Activated CD4-positive, alpha-beta T cell treated with anti-CD3 and anti-CD28 coated beads for 48 hours (primary cell): Measurements from ENCODE around the gene EGLN2.
A peak's percentile ranks its signal among the peaks of the same experiment; 100 is the strongest.
"Not testable (repeated sequence)": the region's sequence is repeated elsewhere in the genome, so short reads cannot be mapped to it uniquely, and the experiment has no call there.

ENCODE experiments used
- DNase-seq: peaks from one replicate; pipeline ENCODE4 v3.0.0-alpha.2; 2020

The EGLN2 gene

DNA sequence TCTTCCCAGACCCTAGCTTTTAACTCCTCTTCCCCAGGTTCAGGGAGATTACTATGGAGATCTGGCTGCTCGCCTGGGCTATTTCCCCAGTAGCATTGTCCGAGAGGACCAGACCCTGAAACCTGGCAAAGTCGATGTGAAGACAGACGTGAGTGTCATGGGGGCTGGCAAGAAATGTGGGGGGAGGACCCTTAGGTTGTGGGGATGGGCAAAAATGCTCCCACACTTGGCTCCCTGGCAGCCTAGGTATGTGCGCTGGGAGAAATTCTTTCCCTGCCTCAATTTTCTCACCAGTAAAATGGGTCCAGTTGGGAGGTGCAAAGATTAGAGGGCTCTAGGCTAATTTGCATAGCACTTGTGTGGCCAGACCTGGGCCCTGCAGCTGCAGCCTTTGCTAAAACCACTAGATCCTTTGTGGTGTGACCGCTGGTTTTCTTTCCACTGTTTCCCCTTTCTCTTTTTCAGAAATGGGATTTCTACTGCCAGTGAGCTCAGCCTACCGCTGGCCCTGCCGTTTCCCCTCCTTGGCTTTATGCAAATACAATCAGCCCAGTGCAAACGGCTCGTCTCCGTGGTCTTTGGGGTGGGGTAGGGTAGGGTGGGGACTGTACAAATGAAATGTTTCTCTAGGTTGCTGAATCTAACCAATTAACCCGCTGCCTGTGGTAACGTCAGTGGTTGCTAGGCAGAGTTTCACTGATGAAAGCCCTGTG, 21.9 kb upstream of the EGLN2 start:
- peak; percentile 91 for DNase-seq

- no peak for DNase-seq
Measured at GRCh38 chr19:40777645-40777936, 21.4 kb upstream of the EGLN2 start.

- DNase-seq, result peak; percentile 100
Measured at GRCh38 chr19:40777937-40778705, 20.9 kb upstream of the EGLN2 start, which contains the start of gene RAB4B. Gene RAB4B (plus strand): TSS chr19:40778247. CDS start chr19:40778376, 129 bp downstream.

GRCh38 chr19:40778706-40779284, 20.2 kb upstream of the EGLN2 start:
- no peak for DNase-seq

DNA sequence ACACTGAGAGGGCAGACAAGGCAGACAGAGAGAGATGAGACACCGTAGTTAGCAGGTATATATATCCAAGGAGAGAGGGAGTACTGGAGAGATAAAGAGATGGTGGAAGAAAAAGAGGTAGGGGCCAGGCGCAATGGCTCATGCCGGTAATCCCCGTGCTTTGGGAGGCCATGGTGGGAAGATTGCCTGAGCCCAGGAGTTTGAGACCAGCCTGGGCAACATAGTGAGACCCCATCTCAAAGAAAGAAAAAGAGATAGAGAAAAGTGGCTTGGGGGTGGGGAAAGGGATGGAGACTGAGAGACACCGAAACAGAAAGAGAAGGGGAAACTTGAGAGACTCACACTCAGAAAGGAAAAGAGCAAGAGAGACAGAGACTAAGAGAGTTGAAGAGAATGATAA, 18.4 kb upstream of the EGLN2 start:
- DNase-seq, result no peak

DNA sequence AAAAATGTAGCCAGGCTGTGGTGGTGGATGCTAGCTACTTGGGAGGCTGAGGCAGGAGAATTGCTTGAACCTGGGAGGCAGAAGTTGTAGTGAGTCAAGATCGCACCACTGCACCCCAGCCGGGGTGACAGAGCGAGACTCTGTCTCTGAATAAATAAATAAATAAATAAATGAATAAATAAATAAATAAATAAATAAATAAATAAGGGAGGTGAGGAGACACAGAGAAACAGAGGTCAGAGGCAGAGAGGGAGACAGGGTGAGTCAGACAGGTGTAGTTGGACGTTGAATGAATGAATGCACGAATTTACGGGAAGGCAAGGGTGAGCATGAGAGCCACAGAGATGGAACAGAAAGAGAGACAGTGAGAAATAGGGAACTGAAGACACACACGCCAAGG, 17.9 kb upstream of the EGLN2 start:
- no peak for DNase-seq

- no peak for DNase-seq
Measured at GRCh38 chr19:40783711-40784110, 15.3 kb upstream of the EGLN2 start.

GRCh38 chr19:40784146-40784545, 14.8 kb upstream of the EGLN2 start:
- DNase-seq, result not testable (repeated sequence)

GRCh38 chr19:40785526-40785925, 13.5 kb upstream of the EGLN2 start:
- no peak for DNase-seq

- no peak for DNase-seq
Measured at GRCh38 chr19:40786060-40787037, 12.6 kb upstream of the EGLN2 start.

- no peak for DNase-seq
Measured at GRCh38 chr19:40791349-40791748, 7.6 kb upstream of the EGLN2 start.

- DNase-seq, result no peak
Measured at GRCh38 chr19:40791996-40792395, 7.0 kb upstream of the EGLN2 start.

GRCh38 chr19:40797166-40797962, 1.6 kb upstream of the EGLN2 start:
- DNase-seq, result no peak

- peak; percentile 78 for DNase-seq
Measured at GRCh38 chr19:40797963-40798682, 868 bp upstream of the EGLN2 start.

- DNase-seq, result peak; percentile 40
Measured at GRCh38 chr19:40799558-40800338, 757 bp downstream of the EGLN2 start.

DNA sequence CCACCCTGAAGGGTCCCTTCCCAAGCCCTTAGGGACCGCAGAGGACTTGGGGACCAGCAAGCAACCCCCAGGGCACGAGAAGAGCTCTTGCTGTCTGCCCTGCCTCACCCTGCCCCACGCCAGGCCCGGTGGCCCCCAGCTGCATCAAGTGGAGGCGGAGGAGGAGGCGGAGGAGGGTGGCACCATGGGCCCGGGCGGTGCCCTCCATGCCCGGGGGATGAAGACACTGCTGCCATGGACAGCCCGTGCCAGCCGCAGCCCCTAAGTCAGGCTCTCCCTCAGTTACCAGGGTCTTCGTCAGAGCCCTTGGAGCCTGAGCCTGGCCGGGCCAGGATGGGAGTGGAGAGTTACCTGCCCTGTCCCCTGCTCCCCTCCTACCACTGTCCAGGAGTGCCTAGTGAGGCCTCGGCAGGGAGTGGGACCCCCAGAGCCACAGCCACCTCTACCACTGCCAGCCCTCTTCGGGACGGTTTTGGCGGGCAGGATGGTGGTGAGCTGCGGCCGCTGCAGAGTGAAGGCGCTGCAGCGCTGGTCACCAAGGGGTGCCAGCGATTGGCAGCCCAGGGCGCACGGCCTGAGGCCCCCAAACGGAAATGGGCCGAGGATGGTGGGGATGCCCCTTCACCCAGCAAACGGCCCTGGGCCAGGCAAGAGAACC, 1.5 kb downstream of the EGLN2 start:
- DNase-seq, result no peak

GRCh38 chr19:40800997-40801377, 2.0 kb downstream of the EGLN2 start:
- no peak for DNase-seq

GRCh38 chr19:40801426-40802299, 2.7 kb downstream of the EGLN2 start:
- no peak for DNase-seq
